Measurements from ENCODE around the gene EEFSEC.

GRCh38 chr3:128260275-128260674, 107.0 kb downstream of the EEFSEC start:
- no peak for TF ChIP-seq EZH2 (IDR thresholded peaks at IDR 0.05; ENCODE audit: borderline replicate concordance, insufficient read depth, low read length, poor library complexity, severe bottlenecking)
- TF ChIP-seq, protein P1, sequence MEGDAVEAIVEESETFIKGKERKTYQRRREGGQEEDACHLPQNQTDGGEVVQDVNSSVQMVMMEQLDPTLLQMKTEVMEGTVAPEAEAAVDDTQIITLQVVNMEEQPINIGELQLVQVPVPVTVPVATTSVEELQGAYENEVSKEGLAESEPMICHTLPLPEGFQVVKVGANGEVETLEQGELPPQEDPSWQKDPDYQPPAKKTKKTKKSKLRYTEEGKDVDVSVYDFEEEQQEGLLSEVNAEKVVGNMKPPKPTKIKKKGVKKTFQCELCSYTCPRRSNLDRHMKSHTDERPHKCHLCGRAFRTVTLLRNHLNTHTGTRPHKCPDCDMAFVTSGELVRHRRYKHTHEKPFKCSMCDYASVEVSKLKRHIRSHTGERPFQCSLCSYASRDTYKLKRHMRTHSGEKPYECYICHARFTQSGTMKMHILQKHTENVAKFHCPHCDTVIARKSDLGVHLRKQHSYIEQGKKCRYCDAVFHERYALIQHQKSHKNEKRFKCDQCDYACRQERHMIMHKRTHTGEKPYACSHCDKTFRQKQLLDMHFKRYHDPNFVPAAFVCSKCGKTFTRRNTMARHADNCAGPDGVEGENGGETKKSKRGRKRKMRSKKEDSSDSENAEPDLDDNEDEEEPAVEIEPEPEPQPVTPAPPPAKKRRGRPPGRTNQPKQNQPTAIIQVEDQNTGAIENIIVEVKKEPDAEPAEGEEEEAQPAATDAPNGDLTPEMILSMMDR (IDR thresholded peaks at IDR 0.05; ENCODE audit: poor library complexity, severe bottlenecking): no peak

Measured in neural cell (in vitro differentiated cells).